ENCODE results near the gene CACNA1G. TPM values are rescaled to one million over a fixed set of nuclear protein-coding genes. Genes with fewer than 3 reads are reported as not detected.

CACNA1G gene
- total RNA-seq, 6 experiments from 2014 or later: not detected

DNA sequence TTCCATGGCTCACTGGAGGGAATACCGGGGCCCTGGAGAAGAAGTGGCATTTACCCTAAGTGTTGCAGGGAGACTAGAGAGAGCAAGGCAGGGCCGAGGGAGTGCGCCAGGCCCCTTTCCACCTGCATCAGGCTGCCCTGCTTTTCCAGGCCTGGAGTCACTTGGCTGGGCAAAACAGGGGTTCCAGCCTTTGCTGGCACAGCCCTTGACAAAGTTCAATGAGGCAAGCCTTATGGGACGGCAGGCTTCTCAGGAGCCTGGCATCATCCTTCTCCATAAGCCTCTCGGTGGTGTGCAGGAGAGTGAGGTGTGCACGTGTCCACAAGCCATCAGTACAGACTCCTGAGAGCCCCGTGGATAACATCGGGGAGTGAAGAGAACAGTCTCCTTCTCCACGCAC is 27.1 kb downstream of the CACNA1G start:
- H3K36me3 ChIP-seq: no peaks in the 10 kb centered on the region
- H3K4me1 ChIP-seq: peaks cover 0 to 12% (median 0%) of the 10 kb centered on the region in 4 donors
- DNase-seq (no peak), ATAC-seq (no peak)
- no peak overlapping the region for H3K4me3 ChIP-seq
- no peaks in the 10 kb centered on the region for H3K9me3 ChIP-seq
- intact Hi-C loops (cut with DNase I): no loop called here
- no peak for TF ChIP-seq POLR2A (IDR thresholded peaks at IDR 0.05)
- TF ChIP-seq, protein P1, sequence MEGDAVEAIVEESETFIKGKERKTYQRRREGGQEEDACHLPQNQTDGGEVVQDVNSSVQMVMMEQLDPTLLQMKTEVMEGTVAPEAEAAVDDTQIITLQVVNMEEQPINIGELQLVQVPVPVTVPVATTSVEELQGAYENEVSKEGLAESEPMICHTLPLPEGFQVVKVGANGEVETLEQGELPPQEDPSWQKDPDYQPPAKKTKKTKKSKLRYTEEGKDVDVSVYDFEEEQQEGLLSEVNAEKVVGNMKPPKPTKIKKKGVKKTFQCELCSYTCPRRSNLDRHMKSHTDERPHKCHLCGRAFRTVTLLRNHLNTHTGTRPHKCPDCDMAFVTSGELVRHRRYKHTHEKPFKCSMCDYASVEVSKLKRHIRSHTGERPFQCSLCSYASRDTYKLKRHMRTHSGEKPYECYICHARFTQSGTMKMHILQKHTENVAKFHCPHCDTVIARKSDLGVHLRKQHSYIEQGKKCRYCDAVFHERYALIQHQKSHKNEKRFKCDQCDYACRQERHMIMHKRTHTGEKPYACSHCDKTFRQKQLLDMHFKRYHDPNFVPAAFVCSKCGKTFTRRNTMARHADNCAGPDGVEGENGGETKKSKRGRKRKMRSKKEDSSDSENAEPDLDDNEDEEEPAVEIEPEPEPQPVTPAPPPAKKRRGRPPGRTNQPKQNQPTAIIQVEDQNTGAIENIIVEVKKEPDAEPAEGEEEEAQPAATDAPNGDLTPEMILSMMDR (IDR thresholded peaks at IDR 0.05): no peak
- no peak overlapping the region for H3K27ac ChIP-seq
- no peaks in the 10 kb centered on the region for H3K27me3 ChIP-seq
- 72% methylated on average over 6 of the region's 9 CpGs for WGBS (ENCODE audit: insufficient coverage, low coverage, low lambda C conversion rate, missing lambda C conversion rate)

DNA sequence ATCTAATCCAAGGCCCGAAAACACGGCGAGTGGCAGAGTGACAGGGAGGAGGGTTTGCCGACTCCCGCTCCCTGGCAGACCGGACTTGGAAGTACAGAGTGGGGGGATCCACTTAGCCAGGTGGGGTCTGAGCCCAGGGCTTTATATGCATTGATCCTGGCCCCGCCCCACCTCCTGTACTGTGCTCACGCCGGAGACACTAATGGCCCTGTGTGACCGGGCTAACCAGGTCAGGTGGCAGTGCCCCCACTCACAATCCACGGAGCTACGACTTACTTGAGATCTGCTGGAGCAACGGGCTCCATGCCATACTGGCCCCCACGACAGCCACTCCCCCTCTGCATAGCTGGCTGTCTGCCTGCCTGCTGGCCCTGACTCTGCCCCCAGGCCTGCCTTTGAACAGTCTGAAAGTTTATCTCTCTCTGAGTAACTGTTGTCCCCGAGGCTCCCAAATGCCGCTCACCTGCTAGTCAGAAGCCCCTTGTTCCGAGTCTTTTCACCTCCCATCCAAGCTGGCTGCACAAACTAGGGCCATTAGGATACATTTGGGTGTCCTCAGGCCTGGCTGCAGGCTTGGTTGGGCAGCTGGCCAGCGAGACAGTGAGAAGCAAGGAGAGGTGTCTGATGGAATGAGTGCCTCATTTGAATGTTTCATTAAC is 28.0 kb downstream of the CACNA1G start:
- intact Hi-C loops (cut with DNase I): no loop called here
- Histone ChIP-seq H3K4me1 (peaks cover 0 to 12% (median 0%) of the 10 kb centered on the region in 4 donors), H3K36me3 (no peaks in the 10 kb centered on the region), H3K27ac (no peak overlapping the region), H3K27me3 (no peaks in the 10 kb centered on the region), H3K9me3 (no peaks in the 10 kb centered on the region), H3K4me3 (no peak overlapping the region)
- DNase-seq (no peak), ATAC-seq (peak in 1 of 4 donors; percentile 11)
- WGBS (ENCODE audit: insufficient coverage, low coverage, low lambda C conversion rate, missing lambda C conversion rate): 56% methylated on average over 10 of the region's 18 CpGs
- no peak for TF ChIP-seq POLR2A (IDR thresholded peaks at IDR 0.05)
- TF ChIP-seq, protein P1 (IDR thresholded peaks at IDR 0.05): no peak

DNA sequence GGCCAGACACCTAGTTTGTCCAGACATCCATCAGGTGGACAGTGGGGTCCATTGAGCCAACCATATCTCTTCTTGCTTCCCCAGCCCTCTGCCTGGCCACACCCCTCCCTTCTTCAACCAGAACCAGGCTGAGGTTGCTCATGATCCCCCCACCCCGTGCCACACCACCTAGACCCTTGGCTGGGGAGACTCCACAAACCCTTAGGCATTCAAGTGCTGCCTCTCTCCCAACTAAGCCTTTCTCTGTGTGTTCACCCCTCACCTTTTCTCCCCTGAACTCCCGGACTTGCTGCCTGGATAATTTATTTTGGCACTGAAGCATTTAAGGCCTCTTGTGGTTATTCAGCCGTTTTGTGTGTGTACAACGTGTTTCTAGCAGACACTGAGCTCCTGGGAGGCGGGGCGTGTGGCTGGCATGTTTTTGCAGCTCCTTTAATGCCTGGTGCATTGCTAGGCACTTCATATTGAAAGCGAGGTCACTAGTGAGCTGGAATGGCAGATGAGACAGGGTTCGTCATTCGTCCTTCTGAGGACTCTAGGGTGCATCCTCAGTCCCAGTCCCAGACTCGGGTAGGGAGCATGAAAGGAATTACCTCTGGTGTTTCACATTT is 28.7 kb downstream of the CACNA1G start:
- H3K9me3 ChIP-seq: no peaks in the 10 kb centered on the region
- TF ChIP-seq, protein P1 (IDR thresholded peaks at IDR 0.05): no peak
- no peak for TF ChIP-seq POLR2A (IDR thresholded peaks at IDR 0.05)
- H3K36me3 ChIP-seq: no peaks in the 10 kb centered on the region
- intact Hi-C loops (cut with DNase I): no loop called here
- no peak overlapping the region for H3K4me3 ChIP-seq
- ATAC-seq (peak in 1 of 4 donors; percentile 58), DNase-seq (no peak)
- H3K27me3 ChIP-seq: no peaks in the 10 kb centered on the region
- H3K4me1 ChIP-seq: peaks cover 0 to 12% (median 0%) of the 10 kb centered on the region in 4 donors
- 48% methylated on average over 10 of the region's 10 CpGs for WGBS (ENCODE audit: insufficient coverage, low coverage, low lambda C conversion rate, missing lambda C conversion rate)
- no peak overlapping the region for H3K27ac ChIP-seq

DNA sequence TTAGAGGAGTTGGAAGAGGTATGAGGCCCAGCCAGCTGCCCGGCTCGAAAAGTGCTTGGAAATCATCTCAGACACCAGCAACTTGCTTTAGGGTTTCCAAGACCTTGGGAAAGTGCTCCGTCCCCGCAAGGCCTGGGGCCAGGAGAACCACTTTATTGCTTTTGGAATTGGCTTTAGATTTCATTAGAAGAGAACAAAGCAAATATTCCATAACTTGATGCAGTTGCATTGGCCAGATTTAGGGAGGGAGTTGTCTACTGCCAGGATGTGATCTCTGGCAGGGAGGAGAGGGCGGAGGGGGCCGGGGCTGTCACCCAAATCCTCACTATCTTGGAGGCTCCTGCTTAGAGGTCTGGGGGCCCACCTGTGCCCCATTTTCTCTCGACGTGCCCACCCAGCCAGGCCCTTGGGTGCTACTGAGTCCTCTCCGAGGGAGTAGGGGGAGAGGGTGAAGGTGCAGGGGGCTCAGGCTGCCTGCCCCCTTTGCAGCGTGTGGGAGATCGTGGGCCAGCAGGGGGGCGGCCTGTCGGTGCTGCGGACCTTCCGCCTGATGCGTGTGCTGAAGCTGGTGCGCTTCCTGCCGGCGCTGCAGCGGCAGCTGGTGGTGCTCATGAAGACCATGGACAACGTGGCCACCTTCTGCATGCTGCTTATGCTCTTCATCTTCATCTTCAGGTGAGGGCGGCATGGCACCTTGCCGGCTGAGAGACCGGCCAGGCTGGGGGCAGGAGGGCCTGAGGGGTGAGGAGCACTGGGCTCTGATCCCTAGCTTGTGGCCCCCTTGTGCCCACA is 30.6 kb downstream of the CACNA1G start:
- no peak for DNase-seq
- no peaks in the 10 kb centered on the region for H3K9me3 ChIP-seq
- H3K36me3 ChIP-seq: no peaks in the 10 kb centered on the region
- H3K27me3 ChIP-seq: no peaks in the 10 kb centered on the region
- 95% methylated on average over 7 of the region's 24 CpGs for WGBS (ENCODE audit: insufficient coverage, low coverage, low lambda C conversion rate, missing lambda C conversion rate)
- TF ChIP-seq, protein P1 (IDR thresholded peaks at IDR 0.05): no peak
- no peak for TF ChIP-seq POLR2A (IDR thresholded peaks at IDR 0.05)
- ATAC-seq: no peak
- no peak overlapping the region for H3K27ac ChIP-seq
- H3K4me1 ChIP-seq: peaks cover 0 to 12% (median 0%) of the 10 kb centered on the region in 4 donors
- intact Hi-C loops (cut with DNase I): no loop called here
- no peak overlapping the region for H3K4me3 ChIP-seq

All from right lobe of liver (tissue), 6 donors.